IMR-90 (cell line): ENCODE measurements around the gene STPG1. TPM values are rescaled to one million over a fixed set of nuclear protein-coding genes. Genes with fewer than 3 reads are reported as not detected.

Experiments used
- ATAC-seq: fragments of 200-7000 bp; cut with Tn5 transposase; 2 replicates; pipeline ENCODE4 v1.9.1; 2020; ENCODE audit warnings: low read depth, mild to moderate bottlenecking, moderate library complexity
- BruUV-seq: library from RNA; stranded (reverse); fragments of 400-500 nt; replicated peaks from 2 replicates; lab custom pipeline; 2021; lab: Mats Ljungman, UMichigan
- CTCF ChIA-PET: fragments of 300-600 bp; formaldehyde crosslinking; extraction: SDS; loops from one replicate; lab custom pipeline; 2021; ENCODE audit warnings: antibody characterized with exemption; lab: Yijun Ruan, JAX
- POLR2A ChIA-PET: fragments of 300-600 bp; sonication (Branson Sonifier 250); formaldehyde crosslinking; loops from one replicate; lab custom pipeline; 2022; ENCODE audit warnings: antibody characterized with exemption; ENCODE audit not compliant: unreplicated experiment; lab: Charles Lee
- DNase-seq: peaks from one replicate; pipeline ENCODE4 v3.0.0; 2013
- H2AFZ ChIP-seq: replicated peaks from 2 replicates; pipeline ENCODE3; 2013; ENCODE audit warnings: low read length, mild to moderate bottlenecking; ENCODE audit not compliant: poor library complexity
- H2AK5ac ChIP-seq: 2 replicates; pipeline ENCODE4 v1.6.1; 2013; ENCODE audit warnings: low read depth, low read length, inconsistent platforms
- H2AK9ac ChIP-seq: replicated peaks from 2 replicates; pipeline ENCODE3; 2013; ENCODE audit warnings: mild to moderate bottlenecking, low read depth, low read length, moderate library complexity; ENCODE audit not compliant: poor library complexity
- H2BK120ac ChIP-seq: 2 replicates; pipeline ENCODE4 v1.6.1; 2013; ENCODE audit warnings: low read depth, low read length, inconsistent platforms
- H2BK15ac ChIP-seq: 3 replicates; pipeline ENCODE4 v1.6.1; 2013; ENCODE audit warnings: low read depth, low read length, inconsistent platforms
- H2BK20ac ChIP-seq: 2 replicates; pipeline ENCODE4 v1.6.1; 2013; ENCODE audit warnings: low read depth, mild to moderate bottlenecking, inconsistent platforms, low read length, moderate library complexity
- H2BK5ac ChIP-seq: 2 replicates; pipeline ENCODE4 v1.6.1; 2013; ENCODE audit warnings: mild to moderate bottlenecking, low read depth, low read length, inconsistent platforms; ENCODE audit not compliant: poor library complexity, severe bottlenecking
- H3K14ac ChIP-seq: replicated peaks from 2 replicates; pipeline ENCODE4 v1.6.1; 2013; ENCODE audit warnings: low read depth, low read length, inconsistent platforms
- H3K18ac ChIP-seq: 2 replicates; pipeline ENCODE4 v1.6.1; 2013; ENCODE audit warnings: low read depth, low read length, control low read depth
- H3K23ac ChIP-seq: 2 replicates; pipeline ENCODE4 v1.6.1; 2013; ENCODE audit warnings: low read depth, low read length, inconsistent platforms
- H3K27ac ChIP-seq: 2 replicates; pipeline ENCODE4 v1.5.1; 2013; ENCODE audit warnings: mild to moderate bottlenecking, control low read depth, low read length; ENCODE audit not compliant: insufficient read depth
- H3K27me3 ChIP-seq: 2 replicates; pipeline ENCODE4 v1.6.1; 2013; ENCODE audit warnings: low read length; ENCODE audit not compliant: control insufficient read depth, insufficient read depth
- H3K36me3 ChIP-seq: 2 replicates; pipeline ENCODE4 v1.6.1; 2013; ENCODE audit warnings: low read length, mixed read lengths; ENCODE audit not compliant: control insufficient read depth, insufficient read depth
- H3K4ac ChIP-seq: 2 replicates; pipeline ENCODE4 v1.6.1; 2013; ENCODE audit warnings: low read depth, low read length, inconsistent platforms
- H3K4me1 ChIP-seq: 2 replicates; pipeline ENCODE4 v1.6.1; 2013; ENCODE audit warnings: low read length, mixed read lengths; ENCODE audit not compliant: control insufficient read depth, insufficient read depth
- H3K4me2 ChIP-seq: 2 replicates; pipeline ENCODE4 v1.6.1; 2013; ENCODE audit warnings: low read depth, mild to moderate bottlenecking, control low read depth, low read length, moderate library complexity
- H3K4me3 ChIP-seq: 2 replicates; pipeline ENCODE4 v1.5.1; 2013; ENCODE audit warnings: low read depth, mild to moderate bottlenecking, control low read depth, low read length, moderate library complexity; ENCODE audit not compliant: insufficient read depth
- H3K56ac ChIP-seq: 2 replicates; pipeline ENCODE4 v1.6.1; 2013; ENCODE audit warnings: low read length, inconsistent platforms; ENCODE audit not compliant: insufficient read depth; ENCODE audit errors: extremely low read depth
- H3K79me1 ChIP-seq, 2 experiments: 2 replicates each; pipeline ENCODE4 v1.6.1; 2013; ENCODE audit warnings: low read length in 2 of 2, inconsistent platforms in 1 of 2, low read depth in 1 of 2
- H3K9ac ChIP-seq: 2 replicates; pipeline ENCODE4 v1.6.1; 2013; ENCODE audit warnings: low read depth, low read length, control low read depth
- H3K9me1 ChIP-seq: 2 replicates; pipeline ENCODE4 v1.6.1; 2013; ENCODE audit warnings: low read length, inconsistent platforms; ENCODE audit not compliant: insufficient read depth
- H3K9me3 ChIP-seq: 2 replicates; pipeline ENCODE4 v1.6.1; 2013; ENCODE audit warnings: low read length; ENCODE audit not compliant: control insufficient read depth, insufficient read depth
- H4K20me1 ChIP-seq: 2 replicates; pipeline ENCODE4 v1.6.1; 2013; ENCODE audit warnings: low read length, inconsistent platforms; ENCODE audit not compliant: insufficient read depth
- H4K5ac ChIP-seq: 2 replicates; pipeline ENCODE4 v1.6.1; 2013; ENCODE audit warnings: mild to moderate bottlenecking, low read depth, low read length, control low read depth
- H4K8ac ChIP-seq, 2 experiments: 2 replicates each; pipeline ENCODE4 v1.6.1; 2013; ENCODE audit warnings: low read depth in 2 of 2, low read length in 2 of 2, control low read depth in 1 of 2, inconsistent platforms in 1 of 2
- H4K91ac ChIP-seq: 2 replicates; pipeline ENCODE4 v1.6.1; 2013; ENCODE audit warnings: low read depth, low read length, inconsistent platforms; ENCODE audit not compliant: insufficient read depth
- CTCF ChIP-seq: conservative IDR thresholded peaks from 2 replicates; pipeline ENCODE4 v1.5.1; 2012; ENCODE audit warnings: mild to moderate bottlenecking, low read depth, low read length, improper control_type of control experiment
- FOS ChIP-seq: fragments of 150-350 bp; IDR thresholded peaks from 2 replicates; pipeline ENCODE4 v1.6.1; 2016; ENCODE audit warnings: low read depth, low read length
- NFE2L2 ChIP-seq: fragments of 150-350 bp; IDR thresholded peaks from 2 replicates; pipeline ENCODE4 v1.6.1; 2016; ENCODE audit warnings: low read depth, mild to moderate bottlenecking, low read length
- POLR2A ChIP-seq: IDR thresholded peaks from 2 replicates; pipeline ENCODE4 v1.6.1; 2012; ENCODE audit warnings: mild to moderate bottlenecking, low read depth, low read length
- RFX5 ChIP-seq: IDR thresholded peaks from 2 replicates; pipeline ENCODE4 v1.8.0; 2012; ENCODE audit warnings: low read depth, mild to moderate bottlenecking, low read length, moderate library complexity
- WGBS, 2 experiments: methylation state at CpG; one replicate each; pipeline versions ENCODE4 v1.1.5 to v1.1.7; 2013; ENCODE audit warnings: missing lambda C conversion rate in 2 of 2; ENCODE audit not compliant: insufficient read length in 1 of 2; ENCODE audit errors: extremely low coverage in 2 of 2; 5-methylcytosine and 5-hydroxymethylcytosine counted together
- dilution Hi-C: fragments of 300-500 bp; cut with HindIII; formaldehyde crosslinking; loops from one replicate; pipeline ENCODE4 v1.14.3; 2018; ENCODE audit warnings: low sequenced_read_pairs; ENCODE audit not compliant: unreplicated experiment
- in situ Hi-C: fragments of 300-500 bp; cut with MboI; formaldehyde crosslinking; loops from 3 replicates; pipeline ENCODE4 v1.14.3; 2019; ENCODE audit warnings: low sequenced_read_pairs, inconsistent platforms, mixed read lengths
- intact Hi-C: fragments of 100-400 bp; cut with micrococcal nuclease; formaldehyde crosslinking; loops from 2 replicates; pipeline ENCODE4 v1.10.0; 2022
- polyA plus RNA-seq, 3 experiments: library from polyadenylated mRNA; depleted of rRNA; stranded (reverse); fragments of >200 nt; gene quantifications; 2 replicates each; pipeline ENCODE4 v1.2.3, GENCODE V29; 2012; ENCODE audit warnings: low replicate concordance in 1 of 3
- total RNA-seq: library from RNA; depleted of rRNA; stranded (reverse); fragments of >200 nt; gene quantifications from 2 replicates; pipeline ENCODE4 v1.2.3, GENCODE V29; 2012

Gene STPG1
- total and polyA plus RNA-seq, 2 of the 4 experiments (the other 2 are of a cell fraction) = 3.0 to 6.5 TPM

GRCh38 chr1:24400065-24400464, 13.5 kb downstream of the STPG1 start:
- DNase-seq = peak; percentile 73
- peak; percentile 79 for ATAC-seq
- H3K27me3 ChIP-seq = no peaks in the 10 kb centered on the region
- TF ChIP-seq NFE2L2 (no peak), RFX5 (no peak), FOS (0 out of 2 replicates have a peak, but pooled peaks have one; percentile 11), CTCF (no peak), POLR2A (no peak)
- WGBS, 2 experiments = no CpG with 5 or more reads among the region's 1 CpG
- no peak overlapping the region for H4K5ac ChIP-seq
- CTCF ChIA-PET = interaction anchor here (0.5 to 2.7 kb wide), 3 partner anchors 9 to 26 kb away, joined by 4 to 8 read pairs (median 5); partner anchors contain the start of gene NIPAL3
- BruUV-seq = no TSS peak
- H2BK20ac ChIP-seq = no peak overlapping the region
- H2BK5ac ChIP-seq = no peak overlapping the region
- dilution Hi-C loops (no loop called here), in situ Hi-C loops (no loop called here), intact Hi-C loops (no loop called here)
- H3K9me1 ChIP-seq = peaks cover 8% of the 10 kb centered on the region; the same call in 1 of the 2 replicates
- H4K8ac ChIP-seq = no peak overlapping the region
- H2BK15ac ChIP-seq = no peak overlapping the region
- H3K36me3 ChIP-seq = no peaks in the 10 kb centered on the region
- no peak overlapping the region for H2AFZ ChIP-seq
- no peak overlapping the region for H3K18ac ChIP-seq
- H2AK9ac ChIP-seq = no peak overlapping the region
- no peak overlapping the region for H3K4ac ChIP-seq
- POLR2A ChIA-PET = no interaction called here
- no peak overlapping the region for H3K4me2 ChIP-seq
- no peak overlapping the region for H3K27ac ChIP-seq
- H3K56ac ChIP-seq = no peak overlapping the region
- peaks cover 0 to 11% of the 10 kb centered on the region in 2 experiments; a peak in 2 of 4 replicates for H3K79me1 ChIP-seq
- no peak overlapping the region for H3K4me3 ChIP-seq
- H3K23ac ChIP-seq = no peak overlapping the region
- no peak overlapping the region for H3K9ac ChIP-seq
- H3K9me3 ChIP-seq = no peaks in the 10 kb centered on the region
- H4K20me1 ChIP-seq = no peaks in the 10 kb centered on the region
- H3K14ac ChIP-seq = no peak overlapping the region
- H2AK5ac ChIP-seq = no peak overlapping the region
- H2BK120ac ChIP-seq = no peak overlapping the region
- peaks cover 6% of the 10 kb centered on the region; the same call in 1 of the 2 replicates for H3K4me1 ChIP-seq
- H4K91ac ChIP-seq = no peak overlapping the region
